ENCODE measurements around the gene PTPN11. TPM values are rescaled to one million over a fixed set of nuclear protein-coding genes. Genes with fewer than 3 reads are reported as not detected.

The PTPN11 gene
- polyA plus RNA-seq, 3 donors = 11.1 to 41.9 (median 28.8) TPM

- Histone ChIP-seq H3K4me1 (ENCODE audit: control insufficient read depth in 1 of 2, insufficient read depth in 2 of 2, low read length in 2 of 2) (no peaks in the 10 kb centered on the region), H3K79me2 (ENCODE audit: insufficient read depth, low read length) (peaks cover 38% of the 10 kb centered on the region), H3K9ac (ENCODE audit: insufficient read depth, low read length, poor library complexity, severe bottlenecking) (no peak overlapping the region), H3K9me3 (replicated peaks in 1 of 2; ENCODE audit: control insufficient read depth in 1 of 2, insufficient read depth in 1 of 2, low read length in 2 of 2) (no peaks in the 10 kb centered on the region), H3K36me3 (replicated peaks in 1 of 2; ENCODE audit: control insufficient read depth in 1 of 2, insufficient read depth in 2 of 2, low read length in 2 of 2) (peaks cover 18 to 24% of the 10 kb centered on the region in 2 donors), H2AFZ (ENCODE audit: insufficient read depth, low read depth, low read length, poor library complexity, severe bottlenecking) (no peak overlapping the region), H3K4me2 (replicated peaks; ENCODE audit: extremely low read depth, low read length, poor library complexity, severe bottlenecking) (no peak overlapping the region), H3K4me3 (replicated peaks in 1 of 3; ENCODE audit: low read depth in 2 of 3, low read length in 3 of 3) (no peak overlapping the region), H3K27ac (ENCODE audit: low read depth in 1 of 2, low read length in 2 of 2) (no peak overlapping the region), H4K20me1 (ENCODE audit: insufficient read depth, low read length) (peaks cover 16% of the 10 kb centered on the region), H3K27me3 (ENCODE audit: control insufficient read depth in 2 of 2, insufficient read depth in 2 of 2, low read length in 2 of 2) (no peaks in the 10 kb centered on the region)
- Mint-ChIP-seq H3K9me3 (peaks cover 0 to 2% (median 0%) of the 10 kb centered on the region in 7 donors), H3K27ac (no peak overlapping the region), H3K4me1 (peaks cover 11% of the 10 kb centered on the region), H3K4me3 (no peak overlapping the region), H3K27me3 (ENCODE audit: low read depth in 3 of 3) (no peaks in the 10 kb centered on the region), H3K36me3 (peaks cover 25 to 41% of the 10 kb centered on the region in 2 donors)
- intact Hi-C loops (cut with micrococcal nuclease) = no loop called here
- TF ChIP-seq CTCF (IDR thresholded peaks at IDR 0.05) = no peak
- 80% methylated on average over 1 of the region's 4 CpGs for WGBS (ENCODE audit: insufficient coverage)
- no peak for DNase-seq
These were observed 25.2 kb downstream of the PTPN11 start for GRCh38 chr12:112443916-112444315.

GRCh38 chr12:112446008-112446725 is 27.4 kb downstream of the PTPN11 start:
- Histone ChIP-seq H3K4me3 (replicated peaks in 1 of 3; ENCODE audit: low read depth in 2 of 3, low read length in 3 of 3) (no peak overlapping the region), H3K36me3 (replicated peaks in 1 of 2; ENCODE audit: control insufficient read depth in 1 of 2, insufficient read depth in 2 of 2, low read length in 2 of 2) (peaks cover 38 to 45% of the 10 kb centered on the region in 2 donors), H3K79me2 (ENCODE audit: insufficient read depth, low read length) (peaks cover 21% of the 10 kb centered on the region), H4K20me1 (ENCODE audit: insufficient read depth, low read length) (peaks cover 9% of the 10 kb centered on the region), H3K27me3 (ENCODE audit: control insufficient read depth in 2 of 2, insufficient read depth in 2 of 2, low read length in 2 of 2) (no peaks in the 10 kb centered on the region), H3K9ac (ENCODE audit: insufficient read depth, low read length, poor library complexity, severe bottlenecking) (no peak overlapping the region), H3K4me2 (replicated peaks; ENCODE audit: extremely low read depth, low read length, poor library complexity, severe bottlenecking) (no peak overlapping the region), H2AFZ (ENCODE audit: insufficient read depth, low read depth, low read length, poor library complexity, severe bottlenecking) (no peak overlapping the region), H3K27ac (ENCODE audit: low read depth in 1 of 2, low read length in 2 of 2) (no peak overlapping the region), H3K4me1 (ENCODE audit: control insufficient read depth in 1 of 2, insufficient read depth in 2 of 2, low read length in 2 of 2) (no peaks in the 10 kb centered on the region), H3K9me3 (replicated peaks in 1 of 2; ENCODE audit: control insufficient read depth in 1 of 2, insufficient read depth in 1 of 2, low read length in 2 of 2) (no peaks in the 10 kb centered on the region)
- Mint-ChIP-seq H3K4me3 (no peak overlapping the region), H3K9me3 (peaks cover 0 to 2% (median 0%) of the 10 kb centered on the region in 7 donors), H3K4me1 (peaks cover 11% of the 10 kb centered on the region), H3K36me3 (peaks cover 40 to 61% of the 10 kb centered on the region in 2 donors), H3K27me3 (ENCODE audit: low read depth in 3 of 3) (no peaks in the 10 kb centered on the region), H3K27ac (peak overlapping the region in 3 of 7 donors; percentile 23 to 85 (median 42))
- no peak for TF ChIP-seq CTCF (IDR thresholded peaks at IDR 0.05)
- WGBS (ENCODE audit: insufficient coverage) = 60% methylated on average over 2 of the region's 3 CpGs
- DNase-seq = no peak
- intact Hi-C loops (cut with micrococcal nuclease) = no loop called here

All from CD14-positive monocyte (primary cell).